Activated CD4-positive, alpha-beta T cell treated with anti-CD3 and anti-CD28 coated beads for 24 hours (primary cell): ENCODE results near the gene CCL5.
A peak's percentile ranks its signal among the peaks of the same experiment; 100 is the strongest.
"Not testable (repeated sequence)": the region's sequence is repeated elsewhere in the genome, so short reads cannot be mapped to it uniquely, and the experiment has no call there.

ENCODE experiments used
- DNase-seq, 2 donors: peaks; one replicate each; pipeline ENCODE4 v3.0.0-alpha.2; 2020; ENCODE audit warnings: low read depth in 2 of 2

Gene CCL5

GRCh38 chr17:35898283-35899070 is 18.3 kb upstream of the CCL5 start:
- no peak for DNase-seq

GRCh38 chr17:35897772-35898171 is 17.6 kb upstream of the CCL5 start:
- DNase-seq: not testable (repeated sequence)

DNA sequence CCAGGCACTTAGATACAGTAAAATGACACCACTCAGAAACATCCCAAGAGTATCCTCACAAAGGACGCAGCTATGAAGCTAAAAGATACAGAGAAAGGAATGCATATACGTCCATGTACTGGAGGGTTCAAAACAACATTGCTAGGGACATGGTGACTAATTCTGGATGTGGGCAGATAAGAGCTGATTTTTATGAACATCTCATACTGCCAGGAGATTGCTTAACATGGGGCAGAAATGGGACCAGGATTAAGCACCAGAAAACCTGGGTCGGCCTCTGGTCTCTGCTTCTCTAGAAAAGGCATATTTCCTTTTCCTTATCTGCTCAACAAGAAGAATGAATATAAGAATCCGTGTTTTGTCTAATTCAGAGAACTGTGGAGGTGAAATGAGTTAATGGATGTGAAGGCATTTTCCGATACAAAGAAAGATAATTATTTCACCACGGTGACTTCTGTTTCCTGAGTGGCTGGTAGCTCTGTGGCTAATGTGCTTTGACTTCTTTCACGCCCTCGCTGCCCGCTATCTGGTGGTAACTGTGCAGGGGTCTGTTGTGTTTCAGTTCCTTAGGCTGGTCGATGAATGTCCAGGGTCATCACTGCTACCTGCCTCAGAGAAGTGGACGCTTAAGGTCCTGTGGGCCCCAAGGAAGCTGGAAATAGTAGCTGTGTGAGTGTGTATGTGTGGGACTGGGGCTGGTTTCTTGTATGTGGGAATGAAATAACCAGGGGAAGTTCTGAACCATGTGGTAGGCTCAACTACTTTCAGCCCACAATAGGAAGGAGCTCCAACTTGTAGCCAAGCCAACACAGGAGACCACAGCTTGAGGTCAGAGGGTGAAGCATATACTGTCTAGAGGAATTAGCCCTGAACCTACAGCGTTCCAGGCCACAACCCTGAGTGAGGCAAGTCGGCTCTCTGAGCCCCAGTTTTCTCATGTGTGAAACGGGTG is 15.8 kb upstream of the CCL5 start:
- no peak for DNase-seq

DNA sequence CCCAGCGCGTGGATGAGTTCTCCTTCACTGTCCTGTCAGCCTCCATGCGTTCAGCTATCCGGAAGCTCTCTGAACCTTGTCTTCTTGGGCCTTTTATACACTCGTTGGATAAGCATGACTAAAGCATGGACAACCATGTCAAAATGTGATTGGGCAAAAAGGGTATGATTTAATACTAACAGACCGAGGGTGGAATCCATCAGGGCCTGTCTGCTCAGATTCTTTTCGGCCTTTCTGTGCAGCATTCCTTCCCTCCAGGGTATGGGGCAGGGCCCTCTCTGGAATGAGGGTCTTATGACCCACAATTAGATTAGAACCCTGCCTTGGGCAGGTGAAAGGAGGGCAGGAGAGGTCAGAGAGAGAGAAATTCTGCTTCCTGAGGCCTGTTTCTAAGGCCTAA is 14.0 kb upstream of the CCL5 start:
- no peak for DNase-seq

DNA sequence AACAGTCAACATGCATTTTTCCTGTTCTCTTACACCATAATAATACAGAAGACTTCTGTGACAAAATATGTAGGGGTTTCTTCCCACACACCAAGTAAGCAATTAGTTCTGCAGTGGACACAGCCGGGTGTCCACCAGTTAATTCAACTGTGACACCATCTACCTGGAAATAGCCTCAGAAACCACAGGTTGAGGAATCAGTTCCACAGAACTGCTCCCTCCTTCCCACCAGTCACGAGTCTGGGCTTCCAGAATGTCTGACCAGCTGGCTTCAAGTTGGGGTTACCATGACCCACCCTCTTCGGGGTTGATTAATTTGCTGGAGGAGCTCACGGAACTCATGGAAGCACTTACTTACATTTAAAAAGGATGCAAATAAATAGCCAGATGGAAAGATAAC is 13.6 kb upstream of the CCL5 start:
- DNase-seq: no peak

DNA sequence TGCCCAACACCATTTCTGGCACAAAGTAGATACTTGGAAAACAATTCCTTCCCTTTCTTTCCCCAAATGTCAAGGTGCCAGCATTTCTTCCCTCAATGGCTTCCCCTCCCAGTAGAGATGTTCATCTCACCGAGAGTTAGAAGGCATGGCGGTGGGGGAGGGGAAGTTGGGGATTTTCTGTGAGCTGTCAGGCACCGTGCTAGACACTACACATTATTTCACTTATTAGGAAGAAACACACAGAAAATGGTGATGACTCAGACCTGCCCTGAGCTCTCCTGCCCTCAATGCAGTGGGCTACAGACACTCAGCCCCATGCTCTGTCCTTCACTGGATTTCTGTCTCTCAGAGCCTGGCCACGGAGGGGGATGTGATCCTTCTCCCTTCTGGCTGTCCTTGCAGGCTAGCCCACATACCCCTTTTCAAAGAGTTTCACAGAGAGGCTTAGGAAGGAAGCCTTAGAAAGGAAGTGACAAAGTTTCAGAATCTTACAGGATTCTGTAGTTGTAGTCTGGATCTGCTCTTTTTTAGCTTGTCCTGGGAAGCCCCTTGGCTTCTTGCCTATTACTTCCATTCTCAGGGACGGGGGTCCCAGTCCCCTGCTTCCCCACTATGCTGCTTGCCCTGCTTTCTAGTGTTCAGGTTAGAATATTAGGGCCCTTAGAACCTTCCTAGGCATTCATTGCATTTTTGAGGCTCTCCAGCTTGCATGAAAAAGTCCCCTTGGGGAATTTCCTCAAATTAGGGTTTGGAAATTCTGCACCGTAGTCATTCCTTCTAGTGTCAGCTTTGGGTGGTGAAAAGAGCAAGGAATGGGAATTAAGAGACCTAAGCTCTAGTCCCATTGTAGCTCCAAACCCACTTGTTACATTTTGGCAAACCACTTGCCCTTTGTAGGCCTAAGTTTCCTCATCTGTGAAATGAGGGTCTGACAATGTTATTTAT is 12.2 kb upstream of the CCL5 start:
- peak in 1 of 2 donors; percentile 25 for DNase-seq

GRCh38 chr17:35891269-35891668 is 11.1 kb upstream of the CCL5 start:
- DNase-seq: no peak

GRCh38 chr17:35890774-35891155 is 10.6 kb upstream of the CCL5 start:
- no peak for DNase-seq

- no peak for DNase-seq
Observed at GRCh38 chr17:35889818-35890773, 9.9 kb upstream of the CCL5 start.

DNA sequence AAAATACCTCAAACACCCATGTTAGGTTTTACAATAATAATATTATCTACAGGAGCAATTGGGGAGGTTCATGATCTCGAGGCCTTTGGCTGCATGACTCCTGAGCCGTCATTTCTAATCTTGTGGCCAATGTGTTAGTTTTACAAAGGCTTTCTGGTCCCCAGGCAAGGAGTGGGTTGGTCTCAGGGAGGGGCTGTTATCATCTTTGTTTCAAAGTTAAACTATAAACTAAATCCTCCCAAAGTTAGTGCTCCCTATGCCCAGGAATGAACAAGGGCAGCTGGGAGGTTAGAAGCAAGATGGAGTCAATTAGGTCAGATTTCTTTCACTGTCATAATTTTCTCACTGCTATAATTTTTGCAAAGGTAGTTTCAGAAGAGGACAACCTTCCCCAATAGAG is 9.1 kb upstream of the CCL5 start:
- no peak for DNase-seq

GRCh38 chr17:35878361-35878760 is 1.8 kb downstream of the CCL5 start:
- no peak for DNase-seq

GRCh38 chr17:35877345-35878029 is 2.7 kb downstream of the CCL5 start:
- DNase-seq: no peak

- no peak for DNase-seq
Observed at GRCh38 chr17:35876534-35876933, 3.6 kb downstream of the CCL5 start.

- no peak for DNase-seq
Observed at GRCh38 chr17:35875800-35876139, 4.4 kb downstream of the CCL5 start.

DNA sequence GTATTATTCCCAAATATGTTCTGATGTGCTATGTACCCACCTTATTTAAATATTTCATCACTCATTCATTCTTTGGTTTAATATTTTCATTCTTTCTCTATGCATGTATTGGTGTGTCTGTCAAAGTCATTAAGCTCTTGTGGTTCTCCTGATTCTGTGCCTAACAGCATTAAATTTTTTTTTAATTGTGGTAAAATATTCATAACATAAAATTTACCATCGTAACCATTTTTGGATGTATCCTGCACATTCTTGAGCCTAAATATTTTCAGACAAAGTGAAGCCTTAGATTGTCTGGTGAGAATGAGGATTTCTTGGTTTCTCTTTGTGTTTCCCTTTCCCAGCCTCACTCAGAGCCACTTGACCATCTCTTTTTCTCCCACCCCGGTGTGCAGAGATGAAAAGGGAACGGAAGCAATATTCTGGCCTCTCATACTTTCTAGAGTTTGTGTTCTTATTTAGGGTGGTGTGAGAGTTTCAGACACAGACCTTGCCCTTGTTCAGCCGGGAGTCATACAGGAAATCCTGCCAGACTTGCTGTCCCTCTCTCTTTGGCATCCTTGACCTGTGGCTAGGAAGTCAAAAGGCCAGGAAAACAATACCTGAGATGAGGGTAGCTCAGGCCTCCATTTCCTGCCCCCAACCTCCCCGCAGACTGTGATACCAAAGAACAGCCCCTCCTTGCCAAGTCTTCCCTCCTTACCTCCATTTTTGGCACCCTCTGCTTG is 4.9 kb downstream of the CCL5 start:
- no peak for DNase-seq

DNA sequence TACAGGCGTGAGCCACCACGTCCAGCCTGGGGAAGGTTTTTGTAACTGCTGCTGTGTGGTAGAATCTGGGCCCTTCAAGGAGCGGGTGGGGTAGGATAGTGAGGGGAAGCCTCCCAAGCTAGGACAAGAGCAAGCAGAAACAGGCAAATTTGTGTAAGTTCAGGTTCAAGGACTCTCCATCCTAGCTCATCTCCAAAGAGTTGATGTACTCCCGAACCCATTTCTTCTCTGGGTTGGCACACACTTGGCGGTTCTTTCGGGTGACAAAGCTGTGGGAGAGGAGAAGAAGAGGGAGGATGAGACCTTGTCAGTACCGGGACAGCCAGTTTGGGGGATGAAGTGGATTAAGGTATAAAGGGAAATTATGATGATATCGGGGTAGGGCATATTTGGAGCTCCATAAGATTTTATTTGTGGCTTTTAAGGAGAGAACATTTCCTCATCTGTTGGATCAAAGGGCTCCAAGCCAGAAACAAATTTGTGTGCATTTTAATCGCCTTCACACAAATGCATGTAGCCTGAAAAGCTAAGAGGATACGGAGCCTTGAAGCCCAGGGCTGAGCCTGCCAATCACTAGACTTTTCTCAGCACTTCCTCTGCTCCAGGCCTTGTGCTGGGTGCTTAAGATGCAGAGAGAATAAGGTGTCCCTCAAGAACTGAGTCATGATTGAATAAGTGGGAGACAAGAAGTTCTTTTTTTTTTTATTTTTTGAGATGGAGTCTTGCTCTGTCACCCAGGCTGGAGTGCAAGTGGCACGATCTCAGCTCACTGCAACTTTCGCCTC is 7.8 kb downstream of the CCL5 start:
- no peak for DNase-seq

GRCh38 chr17:35870906-35871819 is 9.0 kb downstream of the CCL5 start:
- DNase-seq: no peak

GRCh38 chr17:35868737-35869136 is 11.4 kb downstream of the CCL5 start, which contains the start of gene HEATR9:
Gene HEATR9 (minus strand): TSS chr17:35868891. CDS start chr17:35868742, 149 bp downstream.
- DNase-seq: no peak
